GM21423 (cell line): ENCODE results near the gene GPR158.
"Not testable (repeated sequence)": the region's sequence is repeated elsewhere in the genome, so short reads cannot be mapped to it uniquely, and the experiment has no call there.

Experiments
- ATAC-seq: cut with Tn5 transposase; IDR thresholded peaks from one replicate; pipeline ENCODE4 v1.9.1; 2021; ENCODE audit warnings: mild to moderate bottlenecking, moderate library complexity; ENCODE audit not compliant: unreplicated experiment

GPR158 gene

GRCh38 chr10:25294032-25294926 is 119.5 kb downstream of the GPR158 start:
- no peak for ATAC-seq

- no peak for ATAC-seq
Observed at GRCh38 chr10:25296324-25296723, 121.5 kb downstream of the GPR158 start.

- no peak for ATAC-seq
Observed at GRCh38 chr10:25297466-25297865, 122.7 kb downstream of the GPR158 start.

GRCh38 chr10:25300073-25300472 is 125.3 kb downstream of the GPR158 start:
- no peak for ATAC-seq

GRCh38 chr10:25304606-25305005 is 129.8 kb downstream of the GPR158 start:
- no peak for ATAC-seq

- no peak for ATAC-seq
Observed at GRCh38 chr10:25306386-25306785, 131.6 kb downstream of the GPR158 start.

- no peak for ATAC-seq
Observed at GRCh38 chr10:25308278-25308677, 133.5 kb downstream of the GPR158 start.

- not testable (repeated sequence) for ATAC-seq
Observed at GRCh38 chr10:25317596-25318211, 142.9 kb downstream of the GPR158 start.

GRCh38 chr10:25327273-25327672 is 152.5 kb downstream of the GPR158 start:
- no peak for ATAC-seq

GRCh38 chr10:25328361-25328760 is 153.6 kb downstream of the GPR158 start:
- ATAC-seq: no peak

GRCh38 chr10:25329587-25329986 is 154.8 kb downstream of the GPR158 start:
- ATAC-seq: not testable (repeated sequence)

GRCh38 chr10:25334445-25334844 is 159.6 kb downstream of the GPR158 start:
- no peak for ATAC-seq

GRCh38 chr10:25336330-25336729 is 161.5 kb downstream of the GPR158 start:
- no peak for ATAC-seq

- no peak for ATAC-seq
Observed at GRCh38 chr10:25338271-25338670, 163.5 kb downstream of the GPR158 start.

- no peak for ATAC-seq
Observed at GRCh38 chr10:25339966-25340365, 165.2 kb downstream of the GPR158 start.

GRCh38 chr10:25349520-25349919 is 174.7 kb downstream of the GPR158 start:
- ATAC-seq: no peak

- ATAC-seq: no peak
Observed at GRCh38 chr10:25356609-25357008, 181.8 kb downstream of the GPR158 start.

- ATAC-seq: no peak
Observed at GRCh38 chr10:25357269-25357668, 182.5 kb downstream of the GPR158 start.

- ATAC-seq: no peak
Observed at GRCh38 chr10:25382029-25382810, 207.4 kb downstream of the GPR158 start.

- ATAC-seq: not testable (repeated sequence)
Observed at GRCh38 chr10:25382901-25383300, 208.1 kb downstream of the GPR158 start.

GRCh38 chr10:25383686-25384085 is 208.9 kb downstream of the GPR158 start:
- no peak for ATAC-seq
